NCI-H82 treated with DMSO at 0.1 percent for 48 hours (cell line): ENCODE data around the gene CELA1.
"Not testable (repeated sequence)": the region's sequence is repeated elsewhere in the genome, so short reads cannot be mapped to it uniquely, and the experiment has no call there.

Experiments used
- DNase-seq: peaks from one replicate; lab custom pipeline; 2025; ENCODE audit not compliant: unreplicated experiment; lab: John Stamatoyannopoulos, UW

CELA1 gene

DNA sequence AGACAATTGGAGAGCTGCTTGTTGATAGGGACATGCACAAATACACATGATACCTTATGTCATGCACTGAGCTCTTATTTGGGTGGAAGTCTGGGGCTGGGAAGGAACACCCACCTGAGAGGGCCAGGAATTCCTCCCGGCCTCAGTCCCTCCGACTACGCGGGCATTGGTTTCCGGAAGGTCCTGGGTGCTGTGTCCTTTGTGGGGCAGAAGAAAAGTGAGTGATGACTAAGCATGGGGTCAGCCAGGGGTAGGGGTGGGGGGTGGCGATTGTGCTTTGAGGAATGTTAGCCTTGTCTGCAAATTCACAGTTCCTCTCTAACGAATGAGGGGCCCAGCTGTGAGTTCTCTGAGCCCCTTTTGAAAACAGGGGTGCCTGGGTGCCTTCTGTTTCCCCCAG lies 798 bp downstream of the CELA1 start:
- no peak for DNase-seq

DNA sequence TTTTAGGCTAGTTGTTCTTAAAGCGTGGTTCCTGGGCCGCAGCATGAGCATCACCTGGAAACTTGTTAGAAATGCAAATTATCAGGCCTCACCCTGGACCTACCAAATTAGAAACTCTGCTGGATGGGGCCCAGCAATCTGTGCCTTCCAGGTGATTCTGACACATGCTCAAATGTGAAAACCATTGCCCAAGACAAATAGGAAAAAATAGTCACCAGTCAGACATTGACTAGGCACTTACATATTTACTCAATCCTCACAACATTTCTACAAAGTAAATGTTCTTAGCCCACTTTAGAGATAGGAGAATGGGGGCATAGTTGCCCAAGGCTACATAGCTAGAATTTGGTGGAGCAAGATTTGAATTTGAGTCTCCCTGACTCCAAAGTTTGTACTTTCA lies 3.3 kb downstream of the CELA1 start:
- no peak for DNase-seq

DNA sequence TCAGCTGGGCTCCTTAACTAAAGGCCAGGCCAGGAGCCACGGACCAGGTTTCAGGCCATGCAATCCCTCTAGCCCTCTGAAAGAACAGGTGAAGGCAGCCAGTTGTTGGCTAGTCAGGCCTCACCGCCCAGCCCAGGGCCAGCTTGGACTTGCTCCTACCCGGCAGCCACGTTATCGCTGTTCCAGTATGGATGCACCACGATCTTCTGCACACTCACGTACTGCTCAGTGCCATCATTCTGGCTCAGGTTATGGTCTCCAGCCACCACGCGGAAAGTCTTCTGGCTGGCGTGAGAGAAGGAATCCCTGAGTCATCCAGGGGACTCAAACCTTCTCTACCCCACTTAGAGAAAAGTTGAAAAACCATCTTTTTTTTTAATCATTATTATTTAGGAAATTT lies 4.1 kb downstream of the CELA1 start:
- DNase-seq, result no peak

DNA sequence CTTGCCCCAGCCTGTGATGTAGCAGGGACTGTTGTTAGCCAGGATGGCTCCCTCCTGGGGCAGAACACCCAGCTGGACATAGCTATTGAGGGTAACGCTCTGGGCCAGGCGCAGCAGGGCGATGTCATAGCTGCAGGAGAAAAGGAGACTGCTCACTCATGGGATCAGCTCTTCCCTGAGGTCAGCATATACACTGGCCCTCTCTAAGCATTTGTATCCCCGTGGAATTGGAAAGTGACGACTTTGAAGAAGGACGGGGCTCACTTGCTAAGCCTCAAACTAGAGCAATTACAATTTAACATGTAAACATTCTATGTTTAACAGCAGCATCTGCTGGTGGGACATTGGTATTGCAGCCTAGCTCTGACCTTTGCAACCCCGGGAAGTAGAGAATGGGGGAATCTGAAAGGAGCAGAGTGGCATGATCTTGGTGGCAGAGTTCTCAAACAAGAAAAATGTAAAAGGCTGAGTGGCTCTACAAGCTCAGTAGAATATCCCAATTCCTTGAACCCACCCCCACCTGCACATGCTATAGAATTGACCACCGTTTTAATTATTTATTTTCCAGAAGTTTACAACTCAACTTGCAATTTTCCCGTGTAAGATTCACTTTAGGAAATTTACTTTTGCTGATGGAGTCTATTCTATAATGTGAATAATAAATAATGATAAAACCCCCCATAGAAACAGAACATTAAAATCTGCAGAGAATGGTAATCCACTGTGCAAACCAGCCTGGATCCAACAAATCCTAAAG lies 5.0 kb downstream of the CELA1 start:
- DNase-seq, result peak; percentile 19

DNA sequence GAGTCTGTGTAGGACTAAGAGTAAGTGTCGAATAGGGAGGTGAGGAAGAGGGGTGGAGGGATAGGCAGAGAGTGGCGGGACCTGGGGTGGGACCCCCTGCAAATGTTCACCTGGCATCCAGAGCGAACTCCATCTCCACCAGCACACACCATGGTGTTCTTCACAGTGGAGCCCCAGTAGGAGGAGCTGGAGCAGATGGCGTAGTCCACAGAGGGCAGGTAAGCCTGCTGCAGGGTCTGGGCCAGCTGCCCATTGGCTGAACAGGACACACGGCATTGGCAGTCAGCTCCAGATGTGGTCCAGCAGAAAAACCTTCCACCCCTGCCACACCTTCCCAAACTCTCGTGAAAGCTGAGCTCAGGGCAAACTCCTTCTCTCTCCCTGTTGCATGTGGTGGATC lies 6.7 kb downstream of the CELA1 start:
- DNase-seq, result no peak

DNA sequence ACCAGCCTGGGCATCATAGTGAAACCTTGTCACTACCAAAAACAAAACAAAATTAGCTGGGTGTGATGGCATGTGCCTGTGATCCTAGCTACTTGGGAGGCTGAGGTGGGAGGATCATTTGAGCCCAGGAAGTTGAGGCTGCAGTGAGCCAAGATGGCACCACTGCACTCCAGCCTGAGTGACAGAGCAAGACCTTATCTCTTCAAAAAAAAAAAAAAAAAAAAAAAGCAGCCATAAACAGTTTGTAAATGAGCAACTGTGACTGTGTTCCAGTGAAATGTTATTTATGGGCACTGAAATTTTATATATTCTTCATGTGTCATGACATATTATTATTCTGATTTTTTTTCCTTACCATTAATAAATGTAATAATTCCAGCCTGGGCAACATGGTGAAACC lies 9.1 kb downstream of the CELA1 start:
- DNase-seq, result not testable (repeated sequence)

DNA sequence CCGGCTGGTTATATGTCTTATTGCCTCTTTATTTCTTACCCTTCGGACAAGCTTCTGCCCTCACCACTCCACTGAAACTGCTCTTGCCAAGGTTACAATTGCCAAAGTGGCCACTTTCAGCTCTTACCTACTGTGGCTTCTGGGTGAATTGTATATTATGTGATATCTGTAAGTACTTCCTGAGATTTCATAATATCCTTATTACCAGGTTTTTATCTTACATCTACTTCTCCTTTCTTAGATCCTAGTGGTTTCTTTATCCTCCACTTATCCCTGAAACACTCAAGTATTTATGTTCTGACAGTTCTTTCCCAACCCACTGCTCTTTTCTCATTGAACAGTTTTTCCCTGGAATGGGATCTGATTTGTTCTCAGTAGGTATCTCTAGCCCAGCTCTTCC lies 10.5 kb downstream of the CELA1 start:
- no peak for DNase-seq

DNA sequence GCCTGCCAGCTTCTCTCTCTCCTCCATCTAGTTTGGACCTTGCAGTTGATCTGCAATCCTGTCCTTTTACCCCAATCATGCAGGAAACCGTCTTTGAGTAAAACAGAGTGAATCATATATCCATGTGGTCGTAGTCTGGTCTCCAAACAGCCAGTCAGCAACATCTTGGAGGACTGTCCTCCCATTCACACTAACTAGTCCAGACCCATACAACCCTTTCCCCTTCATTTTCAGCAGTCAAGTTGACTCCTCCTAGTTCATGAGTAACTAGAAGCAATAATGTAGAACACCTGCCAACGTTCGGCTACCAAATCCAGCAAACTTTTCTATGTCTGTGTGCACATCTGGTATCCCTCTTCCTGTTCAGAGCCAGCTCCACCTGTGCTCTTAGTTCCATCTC lies 11.7 kb downstream of the CELA1 start:
- DNase-seq, result no peak

DNA sequence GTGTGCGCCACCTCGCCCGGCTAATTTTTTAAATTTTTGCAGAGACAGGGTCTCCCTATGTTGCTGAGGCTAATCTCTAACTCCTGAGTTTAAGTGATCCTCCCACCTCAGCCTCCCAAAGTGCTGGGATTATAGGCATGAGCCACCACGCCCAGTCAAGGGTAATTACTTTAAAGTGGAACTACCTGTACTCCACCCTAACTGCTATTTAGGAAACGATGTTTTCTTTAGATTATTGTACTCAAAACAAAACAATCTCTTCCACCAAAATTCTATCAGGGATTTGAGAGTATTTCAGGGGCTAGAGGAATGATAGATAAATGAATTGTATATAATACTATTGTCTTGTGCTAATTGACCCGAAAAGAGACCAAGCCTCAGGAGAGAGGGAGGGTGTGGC lies 12.9 kb downstream of the CELA1 start:
- DNase-seq, result no peak

DNA sequence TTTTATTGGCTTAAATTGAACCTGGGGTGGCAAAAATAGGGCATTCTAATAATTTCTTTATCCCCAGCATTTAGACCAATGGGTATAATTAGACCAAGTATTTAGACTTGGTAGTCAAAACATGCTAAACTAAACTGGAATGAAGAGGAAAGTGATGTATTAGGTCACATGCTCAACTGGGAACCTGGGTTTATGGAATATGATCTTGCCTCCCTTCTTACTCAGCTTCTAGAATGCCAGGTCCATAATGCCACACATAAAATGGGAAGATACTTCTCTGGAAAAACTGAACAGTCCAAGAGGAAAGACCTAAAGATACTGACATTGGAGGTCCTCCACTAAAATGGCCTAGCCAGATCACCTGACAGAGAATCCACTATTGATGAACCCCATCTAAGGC lies 16.3 kb downstream of the CELA1 start:
- DNase-seq, result no peak

DNA sequence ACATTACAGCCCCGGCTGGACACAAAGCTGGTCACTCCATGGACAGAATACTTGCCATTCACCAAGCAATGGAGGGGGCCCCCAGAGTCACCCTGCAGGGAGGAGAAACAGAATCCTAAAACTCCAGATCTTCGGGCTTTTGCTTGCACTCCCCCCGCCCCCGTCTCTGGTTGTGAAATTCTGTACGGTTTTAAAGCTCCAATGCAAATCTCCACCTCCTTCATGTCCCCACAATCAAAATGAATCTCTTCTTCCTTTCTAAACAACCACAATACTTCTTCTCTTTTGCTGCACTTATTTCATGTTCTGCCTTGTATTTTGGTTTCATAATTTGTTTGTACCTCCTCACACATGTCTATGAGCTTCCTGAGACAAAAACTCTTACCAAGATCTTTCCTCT lies 16.7 kb downstream of the CELA1 start:
- no peak for DNase-seq

DNA sequence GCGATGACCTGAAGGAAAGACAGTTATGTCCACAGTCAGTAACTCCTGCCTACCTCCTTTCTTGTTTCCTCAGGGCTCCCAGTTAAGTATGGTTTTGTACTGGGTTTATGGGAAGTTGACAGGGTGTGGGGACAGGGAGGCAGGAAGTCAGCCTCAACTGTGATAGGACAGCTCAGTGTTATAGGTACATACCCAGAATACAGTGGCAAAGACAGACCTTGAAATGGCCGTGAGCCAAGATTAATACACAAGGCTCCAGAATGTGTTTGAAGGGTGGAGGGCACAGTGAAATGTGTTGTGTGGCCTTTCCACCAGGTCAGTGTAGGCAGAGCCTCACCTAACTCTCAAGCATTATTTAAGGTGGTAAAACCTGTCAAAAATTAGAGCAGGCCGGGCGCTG lies 17.9 kb downstream of the CELA1 start:
- DNase-seq, result no peak

DNA sequence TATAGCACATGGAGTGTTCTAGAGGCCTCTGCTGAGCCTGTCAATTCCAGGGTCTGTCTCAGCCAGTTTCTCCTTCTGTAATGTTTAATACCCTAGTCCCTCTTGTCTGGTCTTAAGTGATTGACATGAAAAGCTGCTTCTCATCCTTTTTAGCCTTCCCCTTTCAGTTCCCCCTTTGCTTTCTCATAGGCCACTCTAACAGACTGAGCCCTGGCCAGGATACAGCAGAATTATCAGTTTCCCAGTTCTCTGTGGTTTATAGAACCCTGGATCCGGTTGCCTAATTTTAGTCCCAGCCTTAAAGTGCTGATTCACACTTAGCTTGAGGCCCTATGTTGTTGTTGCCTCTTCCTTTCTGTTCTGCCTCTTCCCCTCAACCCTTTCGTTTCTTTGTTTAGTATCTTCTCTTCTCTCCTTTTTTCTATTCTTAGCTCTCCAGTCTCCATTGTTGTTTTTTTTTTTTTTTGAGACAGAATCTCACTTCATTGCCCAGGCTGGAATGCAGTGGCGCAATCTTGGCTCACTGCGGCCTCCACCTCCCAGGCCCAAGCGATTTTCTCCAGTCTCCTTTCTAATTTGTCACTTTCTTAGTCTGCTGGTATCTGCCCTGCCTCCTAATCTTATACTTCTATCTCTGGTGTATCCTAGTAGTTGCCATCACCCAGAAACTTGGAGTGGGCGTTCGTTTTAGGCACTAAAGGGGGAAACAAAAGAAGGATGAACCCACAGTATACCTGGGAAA lies 19.6 kb downstream of the CELA1 start:
- no peak for DNase-seq

DNA sequence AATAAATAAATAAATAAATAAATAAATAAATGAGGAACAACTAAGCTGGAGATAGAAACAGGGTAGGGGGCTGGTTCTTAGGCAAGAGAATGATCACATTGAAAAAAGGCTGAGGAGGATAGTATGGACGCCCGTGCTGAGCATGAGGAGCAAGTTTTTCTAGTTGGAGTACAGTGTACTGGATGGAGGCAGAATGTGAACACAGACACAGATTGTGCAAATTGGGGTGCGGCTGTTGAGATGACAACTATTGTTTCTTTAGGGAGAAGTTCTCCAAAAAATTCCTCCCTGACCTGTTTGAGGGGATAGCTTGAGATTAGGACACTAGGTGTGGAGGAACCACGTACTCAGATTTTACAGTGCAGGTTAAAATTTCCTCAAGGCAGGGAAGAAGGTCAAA lies 21.5 kb downstream of the CELA1 start:
- DNase-seq, result no peak

DNA sequence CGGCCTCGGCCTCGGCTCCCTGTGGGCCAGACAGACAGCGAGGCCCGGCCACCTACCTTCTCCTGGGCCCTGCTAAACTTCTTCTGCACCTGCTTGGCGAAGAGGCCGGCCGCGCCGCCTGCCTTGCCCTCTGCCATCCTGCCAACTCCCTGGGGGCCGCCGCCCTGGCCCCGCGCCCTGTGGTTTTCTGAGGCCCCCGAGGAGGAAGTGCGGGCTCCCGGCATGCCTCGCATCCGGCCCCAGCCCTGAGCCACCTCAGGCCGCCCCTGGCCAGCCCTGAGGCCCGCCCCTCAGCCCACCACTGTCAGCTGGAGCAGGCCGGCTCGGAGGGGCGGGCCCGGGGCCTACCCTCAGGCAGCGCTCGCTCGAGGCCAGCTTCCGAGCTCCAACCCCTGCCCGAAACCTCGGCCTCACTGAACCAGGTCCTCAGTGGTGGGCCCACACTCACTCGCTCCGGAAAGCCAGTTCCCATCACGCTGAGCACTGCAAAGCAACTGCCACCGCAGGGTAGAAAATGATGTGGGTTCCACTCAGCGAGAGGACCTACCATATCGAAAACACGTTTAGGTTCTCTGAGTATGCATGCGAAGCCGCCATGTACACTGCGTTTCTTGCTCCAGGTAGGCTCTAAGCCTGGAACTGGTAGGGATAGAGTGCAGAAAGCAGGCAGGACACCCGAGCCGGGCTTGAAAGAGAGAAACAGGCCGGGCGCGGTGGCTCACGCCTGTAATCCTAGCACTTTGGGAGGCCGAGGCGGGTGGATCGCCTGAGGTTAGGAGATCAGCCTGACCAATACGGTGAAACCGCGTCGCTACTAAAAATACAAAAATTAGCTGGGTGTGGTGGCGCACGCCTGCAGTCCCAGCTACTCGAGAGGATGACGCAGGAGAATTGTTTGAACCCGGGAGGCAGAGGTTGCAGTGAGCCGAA lies 22.2 kb downstream of the CELA1 start, which contains the start of gene BIN2:
Gene BIN2 (minus strand): TSS at position 209 of the 930 bp plus-strand sequence. CDS start 72 bp downstream, at position 137.
- DNase-seq, result no peak

DNA sequence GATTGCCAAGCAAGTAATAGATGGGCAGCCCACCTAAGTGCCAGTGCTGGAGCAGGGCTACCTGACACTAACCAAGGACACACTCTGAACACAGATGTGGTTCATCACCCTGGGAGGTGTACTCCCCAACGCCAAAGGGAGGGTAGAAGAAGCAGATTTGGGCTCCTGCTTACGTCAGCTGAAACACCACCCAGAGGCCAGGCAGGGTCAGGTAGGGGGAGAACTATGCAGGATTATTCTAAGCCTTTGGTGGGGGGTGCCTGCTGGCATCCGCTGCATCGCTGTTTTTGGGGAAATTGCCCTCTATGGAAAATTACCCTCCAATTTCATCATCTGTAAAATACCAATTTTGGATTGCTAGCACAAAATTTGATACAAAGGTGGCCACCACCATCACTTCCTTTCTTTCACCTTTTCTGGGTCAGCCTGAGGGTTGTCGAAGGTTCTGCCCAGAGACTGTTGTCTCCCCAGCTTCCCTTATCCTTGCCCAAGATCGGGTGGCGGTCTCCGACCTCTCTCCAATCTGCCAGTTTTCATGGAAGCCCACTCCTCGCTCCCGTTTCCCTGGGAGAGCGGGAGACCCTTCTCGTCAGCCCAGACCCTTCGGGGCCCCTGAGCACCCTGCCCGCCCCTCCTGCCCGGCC lies 23.0 kb downstream of the CELA1 start:
- DNase-seq, result no peak

DNA sequence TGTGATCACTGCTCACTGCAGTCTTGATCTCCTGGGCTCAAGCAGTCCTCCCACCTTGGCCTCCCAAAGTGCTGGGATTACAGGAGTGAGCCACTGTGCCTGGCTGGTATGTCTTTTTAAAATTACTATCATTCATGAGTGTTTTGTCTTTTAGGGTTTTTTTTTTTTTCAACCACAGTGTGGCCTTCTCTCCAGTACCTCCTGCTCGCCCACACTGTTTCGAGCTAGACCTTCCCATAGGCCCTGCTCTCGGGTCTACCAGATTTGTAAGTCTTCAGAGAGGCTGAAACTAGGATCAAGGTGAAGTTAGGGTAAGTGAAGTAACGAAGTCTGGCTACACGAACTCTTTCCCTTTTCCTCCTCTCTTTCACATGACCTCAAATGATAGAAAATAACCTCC lies 24.0 kb downstream of the CELA1 start:
- no peak for DNase-seq

DNA sequence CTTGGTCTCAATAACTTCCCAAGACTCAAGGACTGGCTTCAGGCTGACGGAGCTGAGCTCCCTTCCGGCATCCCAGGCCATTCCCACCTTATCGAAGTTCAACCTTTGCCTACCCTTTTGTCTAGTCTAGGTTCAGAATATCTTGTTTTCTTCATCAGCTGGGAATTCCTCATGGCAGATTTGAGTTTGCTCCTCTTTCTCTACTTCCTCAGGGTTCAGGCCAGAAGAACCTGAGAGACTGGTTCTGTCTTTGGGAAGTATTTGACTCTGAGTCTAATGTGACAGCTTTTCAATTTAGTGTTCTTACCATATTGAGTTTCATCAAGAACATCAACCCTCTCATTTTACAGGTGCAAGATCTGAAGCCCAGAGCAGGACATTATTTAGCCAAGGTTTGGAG lies 24.6 kb downstream of the CELA1 start:
- no peak for DNase-seq

DNA sequence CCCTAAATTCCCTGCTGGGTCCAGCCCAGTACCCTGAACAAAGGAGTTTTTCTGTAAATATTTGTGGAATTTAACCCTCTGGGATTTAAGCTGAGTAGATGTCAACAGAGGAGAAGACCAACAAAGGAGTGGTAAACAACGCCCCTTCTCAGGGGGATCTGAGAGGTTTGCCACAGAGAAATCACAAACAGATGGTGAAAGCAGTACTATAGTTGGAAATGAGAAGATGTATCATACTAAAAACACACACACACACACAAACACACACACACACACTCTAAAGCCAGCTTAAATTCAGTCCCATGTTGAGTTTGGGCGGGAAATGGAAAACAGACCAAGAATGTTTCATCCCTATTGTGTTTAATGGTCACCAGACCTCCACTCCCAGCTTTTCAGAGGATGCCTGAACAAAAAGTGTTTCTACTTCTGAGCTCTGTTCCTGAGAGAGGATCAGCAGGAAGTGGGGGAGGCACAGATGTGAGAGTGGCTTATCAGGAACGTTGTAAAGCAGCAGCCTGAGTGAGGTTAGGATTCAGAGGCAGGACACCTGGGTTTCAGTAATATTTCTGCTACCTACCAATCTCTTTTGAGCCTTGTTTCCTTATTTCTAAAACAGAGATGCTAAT lies 25.7 kb downstream of the CELA1 start:
- peak; percentile 19 for DNase-seq

DNA sequence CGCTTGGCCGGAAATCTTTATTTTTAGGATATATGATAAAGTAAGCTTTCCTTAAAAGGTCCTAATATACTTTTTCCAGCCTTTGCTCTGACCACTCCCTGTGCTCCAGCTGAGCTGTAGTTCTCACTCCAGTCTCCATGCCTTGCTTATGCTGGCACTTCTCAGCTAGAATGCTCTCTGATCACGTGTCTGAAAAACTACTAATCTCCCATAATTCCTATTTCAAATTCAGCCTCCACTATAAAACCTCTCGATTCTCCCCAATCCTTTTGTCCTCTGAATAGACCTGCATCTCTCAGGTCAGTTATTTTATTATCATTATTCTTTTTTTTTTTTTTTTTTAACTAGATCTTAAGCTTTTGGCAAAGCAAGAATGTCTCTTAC lies 26.2 kb downstream of the CELA1 start:
- no peak for DNase-seq
